ENCODE results near the gene ATXN7L3.

Gene ATXN7L3

GRCh38 chr17:44222112-44222869, 22.6 kb upstream of the ATXN7L3 start:
- H3K4me3 ChIP-seq (ENCODE audit: low read depth, low read length): peak overlapping the region; percentile 81
- TF ChIP-seq CTCF (IDR thresholded peaks at IDR 0.05; ENCODE audit: low read depth, low read length): peak; percentile 27
- DNase-seq (ENCODE audit: low read depth, low spot score): peak; percentile 73
- in situ Hi-C loops (cut with HindIII; ENCODE audit: low sequenced_read_pairs): no loop called here

GRCh38 chr17:44221862-44222111, 22.1 kb upstream of the ATXN7L3 start:
- no peak for TF ChIP-seq CTCF (IDR thresholded peaks at IDR 0.05; ENCODE audit: low read depth, low read length)
- in situ Hi-C loops (cut with HindIII; ENCODE audit: low sequenced_read_pairs): no loop called here
- DNase-seq (ENCODE audit: low read depth, low spot score): no peak
- peak overlapping the region; percentile 81 for H3K4me3 ChIP-seq (ENCODE audit: low read depth, low read length)

- in situ Hi-C loops (cut with HindIII; ENCODE audit: low sequenced_read_pairs): no loop called here
- H3K4me3 ChIP-seq (ENCODE audit: low read depth, low read length): peak overlapping the region; percentile 81
- no peak for TF ChIP-seq CTCF (IDR thresholded peaks at IDR 0.05; ENCODE audit: low read depth, low read length)
- DNase-seq (ENCODE audit: low read depth, low spot score): peak; percentile 86
Measured at GRCh38 chr17:44221084-44221861, 21.6 kb upstream of the ATXN7L3 start.

GRCh38 chr17:44220213-44221083, 20.8 kb upstream of the ATXN7L3 start:
- in situ Hi-C loops (cut with HindIII; ENCODE audit: low sequenced_read_pairs): no loop called here
- peak overlapping the region; percentile 81 for H3K4me3 ChIP-seq (ENCODE audit: low read depth, low read length)
- no peak for TF ChIP-seq CTCF (IDR thresholded peaks at IDR 0.05; ENCODE audit: low read depth, low read length)
- DNase-seq (ENCODE audit: low read depth, low spot score): peak; percentile 44

GRCh38 chr17:44219616-44220212, 20.0 kb upstream of the ATXN7L3 start, which contains the start of gene UBTF:
Gene UBTF (minus strand): TSS chr17:44219675. CDS start chr17:44218229, 1,446 bp downstream.
- peak; percentile 5 for TF ChIP-seq CTCF (IDR thresholded peaks at IDR 0.05; ENCODE audit: low read depth, low read length)
- in situ Hi-C loops (cut with HindIII; ENCODE audit: low sequenced_read_pairs): no loop called here
- DNase-seq (ENCODE audit: low read depth, low spot score): peak; percentile 72
- H3K4me3 ChIP-seq (ENCODE audit: low read depth, low read length): peak within 1 kb of the TSS; percentile 81

GRCh38 chr17:44219108-44219615, 19.5 kb upstream of the ATXN7L3 start:
- H3K4me3 ChIP-seq (ENCODE audit: low read depth, low read length): peak overlapping the region; percentile 81
- in situ Hi-C loops (cut with HindIII; ENCODE audit: low sequenced_read_pairs): no loop called here
- peak; percentile 59 for DNase-seq (ENCODE audit: low read depth, low spot score)
- TF ChIP-seq CTCF (IDR thresholded peaks at IDR 0.05; ENCODE audit: low read depth, low read length): peak; percentile 34
